Stimulated activated CD4-positive, alpha-beta T cell treated with anti-CD3 and anti-CD28 coated beads, Interleukin-4, amount 100 ng/mL, for 1 hour (primary cell): ENCODE data around the gene SNAI1.

Source experiments
- DNase-seq: peaks from one replicate; pipeline ENCODE4 v3.0.0-alpha.2; 2020

SNAI1 gene

GRCh38 chr20:50038169-50038568 is 55.4 kb downstream of the SNAI1 start:
- DNase-seq: no peak
